K562 (cell line): ENCODE results near the gene FRYL. TPM values are rescaled to one million over a fixed set of nuclear protein-coding genes. Genes with fewer than 3 reads are reported as not detected.

Experiments
- ATAC-seq: fragments of 200-7000 bp; cut with Tn5 transposase; 3 replicates; pipeline ENCODE4 v1.9.1; 2020; ENCODE audit warnings: moderate library complexity
- BruUV-seq: library from RNA; stranded (reverse); fragments of 400-500 nt; replicated peaks from 2 replicates; lab custom pipeline; 2021; lab: Mats Ljungman, UMichigan
- CTCF ChIA-PET: fragments of 300-600 bp; formaldehyde crosslinking; extraction: SDS; loops from one replicate; lab custom pipeline; 2021; ENCODE audit warnings: low intra/inter-chr PET ratio; lab: Yijun Ruan, JAX
- POLR2A ChIA-PET: fragments of 300-600, 350-650 bp; sonication (Branson Sonifier 250); formaldehyde crosslinking; extraction: SDS; loops from one replicate; lab custom pipeline; 2021; ENCODE audit warnings: antibody characterized with exemption, inconsistent platforms; lab: Yijun Ruan, JAX
- DNase-seq, 4 experiments: peaks; one replicate each; pipeline versions ENCODE4 v3.0.0 to v3.0.0-alpha.2; 2011 to 2018; ENCODE audit warnings: low spot score in 3 of 4, mixed read lengths in 3 of 4; ENCODE audit errors: extremely low read depth in 1 of 4
- FAIRE-seq: peaks from 2 replicates; lab custom pipeline; 2011; peaks lifted over from hg19 to GRCh38; lab: Jason Lieb, UNC
- H2AFZ ChIP-seq: 2 replicates; pipeline ENCODE4 v1.6.0; 2011; ENCODE audit warnings: low read depth, low read length, control low read depth, inconsistent platforms
- H3K27ac ChIP-seq: fragments of 200-600 bp; 3 replicates; pipeline ENCODE4 v1.8.0; 2011; ENCODE audit warnings: low read depth, mild to moderate bottlenecking, control low read depth, inconsistent platforms, low read length, moderate library complexity, mixed read lengths; ENCODE audit errors: extremely low read depth
- H3K27me3 ChIP-seq, 2 experiments: fragments of 300-600 bp in 1 of 2; 2 replicates in 1 of 2; 3 replicates in 1 of 2; pipeline versions ENCODE4 v1.6.0 to v1.8.0; 2011; ENCODE audit warnings: inconsistent platforms in 2 of 2, low read length in 2 of 2, mild to moderate bottlenecking in 1 of 2, mixed read lengths in 1 of 2, moderate library complexity in 1 of 2; ENCODE audit not compliant: control insufficient read depth in 2 of 2, insufficient read depth in 2 of 2
- H3K36me3 ChIP-seq: fragments of 300-600 bp; 3 replicates; pipeline ENCODE4 v1.8.0; 2011; ENCODE audit warnings: mild to moderate bottlenecking, low read length, inconsistent platforms; ENCODE audit not compliant: control insufficient read depth, insufficient read depth
- H3K4me1 ChIP-seq, 2 experiments: fragments of 200-600 bp in 1 of 2; replicated peaks in 1 of 2; 2 replicates in 1 of 2; 3 replicates in 1 of 2; pipeline versions ENCODE4 v1.5.1 to v1.8.0; 2011; ENCODE audit warnings: inconsistent platforms in 2 of 2, low read length in 2 of 2, mild to moderate bottlenecking in 1 of 2, mixed read lengths in 1 of 2, moderate library complexity in 1 of 2; ENCODE audit not compliant: control insufficient read depth in 2 of 2, insufficient read depth in 2 of 2
- H3K4me2 ChIP-seq: 2 replicates; pipeline ENCODE4 v1.6.1; 2011; ENCODE audit warnings: low read length, control low read depth, inconsistent platforms, mixed read lengths; ENCODE audit not compliant: insufficient read depth
- H3K4me3 ChIP-seq: fragments of 200-600 bp; sonication (generic), shearing (Covaris generic); 2 replicates; pipeline ENCODE4 v1.5.1; 2016; ENCODE audit warnings: control low read depth, inconsistent platforms
- H3K79me2 ChIP-seq: fragments of 200-600 bp; 3 replicates; pipeline ENCODE4 v1.8.0; 2011; ENCODE audit warnings: low read length, inconsistent platforms; ENCODE audit not compliant: control insufficient read depth, insufficient read depth
- H3K9ac ChIP-seq, 2 experiments: 2 replicates each; pipeline versions ENCODE4 v1.6.0 to v1.6.1; 2011; ENCODE audit warnings: low read depth in 2 of 2, low read length in 2 of 2, control low read depth in 1 of 2, inconsistent platforms in 1 of 2, mild to moderate bottlenecking in 1 of 2, mixed read lengths in 1 of 2; ENCODE audit not compliant: insufficient read depth in 1 of 2
- H3K9me1 ChIP-seq: one replicate; pipeline ENCODE4 v1.6.0; 2011; ENCODE audit warnings: inconsistent platforms, mild to moderate bottlenecking, low read length, moderate library complexity; ENCODE audit not compliant: control insufficient read depth, insufficient read depth
- H3K9me3 ChIP-seq: replicated peaks from 2 replicates; pipeline ENCODE4 v1.5.1; 2011; ENCODE audit warnings: low read depth, low read length, inconsistent platforms; ENCODE audit not compliant: control insufficient read depth, insufficient read depth
- H4K20me1 ChIP-seq: replicated peaks from 2 replicates; pipeline ENCODE4 v1.6.1; 2011; ENCODE audit warnings: low read length, inconsistent platforms, mixed read lengths; ENCODE audit not compliant: control insufficient read depth, insufficient read depth
- E2F1 ChIP-seq: sonication (generic); formaldehyde crosslinking; IDR thresholded peaks from 2 replicates; pipeline ENCODE4 v1.8.1; 2023; ENCODE audit warnings: mild to moderate bottlenecking, missing genetic modification reagents, moderate library complexity
- HMBOX1 ChIP-seq: sonication (generic); IDR thresholded peaks from 2 replicates; pipeline ENCODE4 v1.6.1; 2016
- NCOA6 ChIP-seq: fragments of 450-650 bp; IDR thresholded peaks from 2 replicates; pipeline ENCODE4 v1.6.1; 2017; ENCODE audit warnings: mild to moderate bottlenecking
- NCOR1 ChIP-seq: fragments of 450-650 bp; IDR thresholded peaks from 2 replicates; pipeline ENCODE4 v1.6.1; 2016; ENCODE audit warnings: mild to moderate bottlenecking, moderate library complexity
- NFIC ChIP-seq: fragments of 450-650 bp; IDR thresholded peaks from 2 replicates; pipeline ENCODE4 v1.6.1; 2017; ENCODE audit warnings: mild to moderate bottlenecking, inconsistent platforms
- TOE1 ChIP-seq, 2 experiments: fragments of 450-650 bp in 1 of 2; sonication (generic) in 1 of 2; formaldehyde crosslinking in 1 of 2; IDR thresholded peaks; 2 replicates each; pipeline versions ENCODE4 v1.7.1 to v1.8.0; 2016 to 2022; ENCODE audit warnings: borderline replicate concordance in 2 of 2, mild to moderate bottlenecking in 2 of 2, antibody characterized with exemption in 1 of 2, inconsistent platforms in 1 of 2, low read depth in 1 of 2, missing genetic modification reagents in 1 of 2, moderate library complexity in 1 of 2
- WGBS: fragments of 100-300 bp; shearing (Covaris generic); methylation state at CpG from one replicate; pipeline ENCODE4 v1.1.6; 2016; ENCODE audit warnings: low coverage, mixed read lengths; ENCODE audit not compliant: insufficient coverage; ENCODE audit errors: missing lambda C conversion rate; 5-methylcytosine and 5-hydroxymethylcytosine counted together
- in situ Hi-C: fragments of 300-500 bp; cut with MboI; formaldehyde crosslinking; loops from 4 replicates; pipeline ENCODE4 v1.15.0; 2018; ENCODE audit warnings: inconsistent platforms, mixed read lengths
- intact Hi-C: fragments of 100-400 bp; cut with micrococcal nuclease; formaldehyde crosslinking; loops from 2 replicates; pipeline ENCODE4 v1.14.2; 2022
- polyA plus RNA-seq, 8 experiments: library from polyadenylated mRNA; depleted of rRNA in 4 of 8; stranded (reverse) in 5 of 8; unstranded in 3 of 8; fragments of >200 nt; fragmentation: Nextera tagmentation in 2 of 8; fragmentation: Illumina TruSeq in 1 of 8; extraction: Ambion mirVana in 2 of 8; extraction: Trizol in 1 of 8; gene quantifications; 2 replicates each; pipeline versions ENCODE4 v1.2.1 to v1.2.3, GENCODE V29; 2011 to 2014; ENCODE audit warnings: inconsistent platforms in 1 of 8, missing spikeins in 1 of 8
- total RNA-seq, 7 experiments: library from RNA; depleted of rRNA in 6 of 7; stranded (reverse); fragments of >200 nt in 6 of 7; fragmentation: Illumina TruSeq in 2 of 7; extraction: Trizol in 2 of 7; gene quantifications; 2 replicates each; pipeline versions ENCODE4 v1.2.1 to v1.2.3, GENCODE V29; 2011 to 2021; ENCODE audit warnings: low replicate concordance in 1 of 7

FRYL gene
- total and polyA plus RNA-seq, 9 of the 15 experiments (the other 6 are each of a cell fraction or from before 2014, with no cell fraction given): 7.2 to 34.9 (median 15.9) TPM

- 76% methylated on average over 2 of the region's 2 CpGs for WGBS
- CTCF ChIA-PET: no interaction called here
- Histone ChIP-seq H3K4me1 (peaks cover 0 to 3% of the 10 kb centered on the region in 2 experiments; a peak in 1 of 5 replicates), H3K79me2 (peaks cover 5% of the 10 kb centered on the region; the same call in 1 of the 3 replicates), H3K9me1 (no peaks in the 10 kb centered on the region), H3K4me2 (no peak overlapping the region), H2AFZ (no peak overlapping the region), H3K27ac (no peak overlapping the region), H4K20me1 (0 out of 2 replicates have a peak, but pooled peaks cover 5% of the 10 kb centered on the region), H3K4me3 (no peak overlapping the region), H3K36me3 (no peaks in the 10 kb centered on the region), H3K27me3 (no peaks in the 10 kb centered on the region), H3K9ac (no peak overlapping the region), H3K9me3 (no peaks in the 10 kb centered on the region)
- FAIRE-seq: no peak
- intact Hi-C loops (no loop called here), in situ Hi-C loops (no loop called here)
- TF ChIP-seq E2F1 (no peak), NCOR1 (no peak), NCOA6 (no peak), TOE1 (IDR thresholded peaks at IDR 0.05; ENCODE audit: borderline replicate concordance) (no peak), TOE1 (CRISPR knock-in tag; IDR thresholded peaks at IDR 0.05; ENCODE audit: borderline replicate concordance, low read depth) (no peak), NFIC (0 out of 2 replicates have a peak, but pooled peaks have one; percentile 14), HMBOX1 (0 out of 2 replicates have a peak, but pooled peaks have one; percentile 15)
- no peak for DNase-seq
- ATAC-seq: peak; percentile 44; the same call in 1 of the 3 replicates
- BruUV-seq: no TSS peak
- POLR2A ChIA-PET: interaction anchor here (1.1 to 1.4 kb wide), 2 partner anchors 9 to 19 kb away, joined by 3 read pairs; no protein-coding TSS in a partner anchor
Measured at GRCh38 chr4:48642421-48643374, 137.4 kb downstream of the FRYL start.
